ENCODE data around the gene FCER1G.
"Not testable (repeated sequence)": the region's sequence is repeated elsewhere in the genome, so short reads cannot be mapped to it uniquely, and the experiment has no call there.

The FCER1G gene

GRCh38 chr1:161228032-161228431 is 12.9 kb downstream of the FCER1G start:
- DNase-seq (ENCODE audit: low read depth in 3 of 3, low spot score in 1 of 3) = no peak

- DNase-seq (ENCODE audit: low read depth in 3 of 3, low spot score in 1 of 3) = no peak
Observed at GRCh38 chr1:161229896-161230295, 14.8 kb downstream of the FCER1G start.

- DNase-seq (ENCODE audit: low read depth in 3 of 3, low spot score in 1 of 3) = no peak
Observed at GRCh38 chr1:161230762-161231161, 15.7 kb downstream of the FCER1G start.

- no peak for DNase-seq (ENCODE audit: low read depth in 3 of 3, low spot score in 1 of 3)
Observed at GRCh38 chr1:161233102-161233501, 18.0 kb downstream of the FCER1G start.

- no peak for DNase-seq (ENCODE audit: low read depth in 3 of 3, low spot score in 1 of 3)
Observed at GRCh38 chr1:161235957-161236775, 21.1 kb downstream of the FCER1G start.

- no peak for DNase-seq (ENCODE audit: low read depth in 3 of 3, low spot score in 1 of 3)
Observed at GRCh38 chr1:161238039-161238473, 23.0 kb downstream of the FCER1G start, which contains the start of gene NR1I3. Gene NR1I3 (minus strand): TSS chr1:161238203. CDS start chr1:161236565, 1,638 bp downstream.

GRCh38 chr1:161241682-161242081 is 26.6 kb downstream of the FCER1G start:
- no peak for DNase-seq (ENCODE audit: low read depth in 3 of 3, low spot score in 1 of 3)

GRCh38 chr1:161242313-161242712 is 27.2 kb downstream of the FCER1G start:
- no peak for DNase-seq (ENCODE audit: low read depth in 3 of 3, low spot score in 1 of 3)

GRCh38 chr1:161244888-161245287 is 29.8 kb downstream of the FCER1G start:
- DNase-seq (ENCODE audit: low read depth in 3 of 3, low spot score in 1 of 3) = no peak

GRCh38 chr1:161250100-161250499 is 35.0 kb downstream of the FCER1G start:
- DNase-seq (ENCODE audit: low read depth in 3 of 3, low spot score in 1 of 3) = not testable (repeated sequence)

- no peak for DNase-seq (ENCODE audit: low read depth in 3 of 3, low spot score in 1 of 3)
Observed at GRCh38 chr1:161250829-161251228, 35.7 kb downstream of the FCER1G start.

GRCh38 chr1:161251579-161251978 is 36.5 kb downstream of the FCER1G start:
- no peak for DNase-seq (ENCODE audit: low read depth in 3 of 3, low spot score in 1 of 3)

GRCh38 chr1:161255302-161255701 is 40.2 kb downstream of the FCER1G start:
- DNase-seq (ENCODE audit: low read depth in 3 of 3, low spot score in 1 of 3) = not testable (repeated sequence)

GRCh38 chr1:161255955-161256520 is 40.9 kb downstream of the FCER1G start:
- DNase-seq (ENCODE audit: low read depth in 3 of 3, low spot score in 1 of 3) = not testable (repeated sequence)

GRCh38 chr1:161257109-161257508 is 42.0 kb downstream of the FCER1G start:
- DNase-seq (ENCODE audit: low read depth in 3 of 3, low spot score in 1 of 3) = not testable (repeated sequence)

- peak in 1 of 3 donors; percentile 18 for DNase-seq (ENCODE audit: low read depth in 3 of 3, low spot score in 1 of 3)
Observed at GRCh38 chr1:161258439-161259344, 43.6 kb downstream of the FCER1G start, which contains the start of gene PCP4L1. Gene PCP4L1 (plus strand): TSS chr1:161258745. CDS start chr1:161258975, 230 bp downstream.

GRCh38 chr1:161259345-161259702 is 44.2 kb downstream of the FCER1G start:
- no peak for DNase-seq (ENCODE audit: low read depth in 3 of 3, low spot score in 1 of 3)

- no peak for DNase-seq (ENCODE audit: low read depth in 3 of 3, low spot score in 1 of 3)
Observed at GRCh38 chr1:161259765-161260164, 44.7 kb downstream of the FCER1G start.

- DNase-seq (ENCODE audit: low read depth in 3 of 3, low spot score in 1 of 3) = no peak
Observed at GRCh38 chr1:161260376-161261260, 45.5 kb downstream of the FCER1G start.

Measured in stimulated activated CD4-positive, alpha-beta T cell treated with anti-CD3 and anti-CD28 coated beads, TNF-alpha, amount 100 ng/mL, for 1 hour (primary cell).